ENCODE data around the gene EPHA5. TPM values are rescaled to one million over a fixed set of nuclear protein-coding genes. Genes with fewer than 3 reads are reported as not detected.

The EPHA5 gene
- polyA plus RNA-seq, 1 donor = 0.43 TPM

GRCh38 chr4:65498606-65499005 is 171.7 kb downstream of the EPHA5 start:
- no peak for DNase-seq (ENCODE audit: low read depth)

- no peak for DNase-seq (ENCODE audit: low read depth)
Measured at GRCh38 chr4:65495439-65495838, 174.8 kb downstream of the EPHA5 start.

GRCh38 chr4:65482410-65482809 is 187.9 kb downstream of the EPHA5 start:
- DNase-seq (ENCODE audit: low read depth) = no peak

- DNase-seq (ENCODE audit: low read depth) = no peak
Measured at GRCh38 chr4:65472531-65472930, 197.8 kb downstream of the EPHA5 start.

GRCh38 chr4:65467068-65467680 is 203.1 kb downstream of the EPHA5 start:
- no peak for DNase-seq (ENCODE audit: low read depth)

GRCh38 chr4:65461781-65462180 is 208.5 kb downstream of the EPHA5 start:
- DNase-seq (ENCODE audit: low read depth) = no peak

GRCh38 chr4:65457011-65457410 is 213.3 kb downstream of the EPHA5 start:
- DNase-seq (ENCODE audit: low read depth) = no peak

GRCh38 chr4:65456579-65456978 is 213.7 kb downstream of the EPHA5 start:
- no peak for DNase-seq (ENCODE audit: low read depth)

- no peak for DNase-seq (ENCODE audit: low read depth)
Measured at GRCh38 chr4:65453398-65453797, 216.9 kb downstream of the EPHA5 start.

GRCh38 chr4:65450899-65451298 is 219.4 kb downstream of the EPHA5 start:
- DNase-seq (ENCODE audit: low read depth) = no peak

GRCh38 chr4:65437102-65437501 is 233.2 kb downstream of the EPHA5 start:
- DNase-seq (ENCODE audit: low read depth) = no peak

GRCh38 chr4:65422109-65422508 is 248.2 kb downstream of the EPHA5 start:
- no peak for DNase-seq (ENCODE audit: low read depth)

- DNase-seq (ENCODE audit: low read depth) = no peak
Measured at GRCh38 chr4:65420036-65420435, 250.3 kb downstream of the EPHA5 start.

GRCh38 chr4:65416891-65417290 is 253.4 kb downstream of the EPHA5 start:
- no peak for DNase-seq (ENCODE audit: low read depth)

GRCh38 chr4:65407483-65407882 is 262.8 kb downstream of the EPHA5 start:
- DNase-seq (ENCODE audit: low read depth) = no peak

GRCh38 chr4:65401083-65401482 is 269.2 kb downstream of the EPHA5 start:
- no peak for DNase-seq (ENCODE audit: low read depth)

GRCh38 chr4:65399084-65399483 is 271.2 kb downstream of the EPHA5 start:
- no peak for DNase-seq (ENCODE audit: low read depth)

- DNase-seq (ENCODE audit: low read depth) = no peak
Measured at GRCh38 chr4:65393078-65393477, 277.2 kb downstream of the EPHA5 start.

- DNase-seq (ENCODE audit: low read depth) = no peak
Measured at GRCh38 chr4:65392488-65392887, 277.8 kb downstream of the EPHA5 start.

- DNase-seq (ENCODE audit: low read depth) = no peak
Measured at GRCh38 chr4:65391814-65392213, 278.5 kb downstream of the EPHA5 start.

- no peak for DNase-seq (ENCODE audit: low read depth)
Measured at GRCh38 chr4:65391382-65391781, 278.9 kb downstream of the EPHA5 start.

- DNase-seq (ENCODE audit: low read depth) = no peak
Measured at GRCh38 chr4:65386927-65387326, 283.4 kb downstream of the EPHA5 start.

GRCh38 chr4:65383589-65384305 is 286.5 kb downstream of the EPHA5 start:
- DNase-seq (ENCODE audit: low read depth) = no peak

GRCh38 chr4:65381648-65382047 is 288.6 kb downstream of the EPHA5 start:
- DNase-seq (ENCODE audit: low read depth) = no peak

All from forelimb muscle (tissue), 1 donor.